ENCODE measurements around the gene TSPAN14. TPM values are rescaled to one million over a fixed set of nuclear protein-coding genes. Genes with fewer than 3 reads are reported as not detected.

Gene TSPAN14
- total and polyA plus RNA-seq, 2 of the 8 experiments (the other 6 are each of a cell fraction or from before 2014, with no cell fraction given): 47.4 to 57.8 TPM

GRCh38 chr10:80405035-80405434 is 49.1 kb upstream of the TSPAN14 start (continued):
- TF ChIP-seq CHD7 (IDR thresholded peaks at IDR 0.05; ENCODE audit: insufficient replicate concordance, low read length): no peak
- TF ChIP-seq CTCF (IDR thresholded peaks at IDR 0.05; ENCODE audit: control extremely low read depth in 1 of 3, insufficient read depth in 1 of 3, low read depth in 1 of 3, low read length in 3 of 3): no peak
